Endothelial cell of umbilical vein (primary cell): ENCODE results near the gene SYCP2. TPM values are rescaled to one million over a fixed set of nuclear protein-coding genes. Genes with fewer than 3 reads are reported as not detected.

Experiments used
- BruUV-seq: library from RNA; stranded (reverse); fragments of 400-500 nt; replicated peaks from 2 replicates; lab custom pipeline; 2021; lab: Mats Ljungman, UMichigan
- CTCF ChIA-PET: fragments of 300-600, 350-600 bp; sonication (Branson Sonifier 250); formaldehyde crosslinking; loops from one replicate; lab custom pipeline; 2021; ENCODE audit warnings: antibody characterized with exemption, inconsistent platforms; lab: Charles Lee
- POLR2A ChIA-PET: fragments of 300-600, 350-600 bp; sonication (Branson Sonifier 250); formaldehyde crosslinking; loops from one replicate; lab custom pipeline; 2021; ENCODE audit warnings: antibody characterized with exemption, inconsistent platforms; lab: Charles Lee
- DNase-seq: peaks from one replicate; pipeline ENCODE4 v3.0.0-alpha.2; 2011; ENCODE audit warnings: low read depth, low spot score
- FAIRE-seq: peaks from 2 replicates; lab custom pipeline; 2011; peaks lifted over from hg19 to GRCh38; lab: Jason Lieb, UNC
- H2AFZ ChIP-seq: 2 replicates; pipeline ENCODE4 v1.6.0; 2012; ENCODE audit warnings: low read depth, low read length, control low read depth, inconsistent platforms
- H3K27ac ChIP-seq: 2 replicates; pipeline ENCODE4 v1.5.1; 2011; ENCODE audit warnings: low read depth, mild to moderate bottlenecking, control low read depth, low read length, moderate library complexity; ENCODE audit not compliant: insufficient read depth
- H3K27me3 ChIP-seq, 2 experiments: 2 replicates each; pipeline versions ENCODE4 v1.6.0 to v1.6.1; 2011; ENCODE audit warnings: low read length in 2 of 2, mixed read lengths in 1 of 2; ENCODE audit not compliant: control insufficient read depth in 2 of 2, insufficient read depth in 2 of 2
- H3K36me3 ChIP-seq, 2 experiments: 2 replicates in 1 of 2; 3 replicates in 1 of 2; pipeline ENCODE4 v1.5.1; 2011; ENCODE audit warnings: low read length in 2 of 2, mild to moderate bottlenecking in 1 of 2, moderate library complexity in 1 of 2; ENCODE audit not compliant: control insufficient read depth in 2 of 2, insufficient read depth in 2 of 2; ENCODE audit errors: extremely low read depth in 1 of 2
- H3K4me1 ChIP-seq: 3 replicates; pipeline ENCODE4 v1.5.1; 2011; ENCODE audit warnings: mild to moderate bottlenecking, low read length; ENCODE audit not compliant: control insufficient read depth, insufficient read depth; ENCODE audit errors: extremely low read depth
- H3K4me2 ChIP-seq: 2 replicates; pipeline ENCODE4 v1.6.1; 2011; ENCODE audit warnings: low read length, control low read depth, mixed read lengths; ENCODE audit not compliant: insufficient read depth
- H3K4me3 ChIP-seq, 3 experiments: fragments of 200-600 bp in 1 of 3; sonication (generic), shearing (Covaris generic) in 1 of 3; replicated peaks in 1 of 3; 2 replicates each; pipeline ENCODE4 v1.5.1; 2011 to 2016; ENCODE audit warnings: control low read depth in 3 of 3, low read length in 3 of 3, mild to moderate bottlenecking in 2 of 3, inconsistent platforms in 1 of 3, low read depth in 1 of 3, moderate library complexity in 1 of 3; ENCODE audit not compliant: insufficient read depth in 1 of 3
- H3K79me2 ChIP-seq: 2 replicates; pipeline ENCODE4 v1.6.0; 2012; ENCODE audit warnings: low read length, inconsistent platforms; ENCODE audit not compliant: control insufficient read depth, insufficient read depth
- H3K9ac ChIP-seq: replicated peaks from 2 replicates; pipeline ENCODE3; 2011; ENCODE audit warnings: low read length, control low read depth; ENCODE audit not compliant: insufficient read depth; ENCODE audit errors: extremely low read depth
- H3K9me1 ChIP-seq: replicated peaks from 3 replicates; pipeline ENCODE4 v1.6.0; 2011; ENCODE audit warnings: mild to moderate bottlenecking, low read length; ENCODE audit not compliant: control insufficient read depth, insufficient read depth; ENCODE audit errors: extremely low read depth
- H3K9me3 ChIP-seq: replicated peaks from 2 replicates; pipeline ENCODE4 v1.5.1; 2012; ENCODE audit warnings: low read length, inconsistent platforms; ENCODE audit not compliant: control insufficient read depth, insufficient read depth
- H4K20me1 ChIP-seq: replicated peaks from 2 replicates; pipeline ENCODE3; 2011; ENCODE audit warnings: mild to moderate bottlenecking, low read length; ENCODE audit not compliant: control insufficient read depth, insufficient read depth; ENCODE audit errors: extremely low read depth
- FOS ChIP-seq: IDR thresholded peaks from 2 replicates; pipeline ENCODE4 v1.6.1; 2011; ENCODE audit warnings: mild to moderate bottlenecking, low read length, moderate library complexity, borderline replicate concordance; ENCODE audit not compliant: insufficient read depth
- MYC ChIP-seq: IDR thresholded peaks from one replicate; pipeline ENCODE4 v1.6.1; 2011; ENCODE audit warnings: mild to moderate bottlenecking, low read depth, low read length
- dilution Hi-C: fragments of 300-500 bp; cut with MboI; formaldehyde crosslinking; loops from one replicate; pipeline ENCODE4 v1.15.0; 2019; ENCODE audit warnings: low sequenced_read_pairs; ENCODE audit not compliant: extremely low pct_ligation_motif_present
- intact Hi-C: fragments of 100-400 bp; cut with micrococcal nuclease; formaldehyde crosslinking; loops from one replicate; pipeline ENCODE4 v1.10.0; 2022
- polyA plus RNA-seq, 4 experiments: library from polyadenylated mRNA; depleted of rRNA in 3 of 4; stranded (reverse) in 3 of 4; unstranded in 1 of 4; fragments of >200 nt; gene quantifications; 2 replicates each; pipeline versions ENCODE4 v1.2.1 to v1.2.3, GENCODE V29; 2011 to 2012; ENCODE audit warnings: missing spikeins in 1 of 4
- small RNA-seq: library from RNA; depleted of rRNA; stranded (forward); fragments of <200 nt; gene quantifications from one replicate; pipeline ENCODE3, GENCODE V24; 2012; ENCODE audit warnings: low replicate concordance, low read depth; ENCODE audit not compliant: insufficient read depth, insufficient read length
- total RNA-seq: library from RNA; stranded (reverse); gene quantifications from 2 replicates; pipeline ENCODE4 v1.2.3, GENCODE V29; 2021

SYCP2 gene
- total and polyA plus RNA-seq, 2 donors (not counting 3 experiments of a cell fraction or from before 2014, with no cell fraction given) = 0.07 to 0.35 TPM

DNA sequence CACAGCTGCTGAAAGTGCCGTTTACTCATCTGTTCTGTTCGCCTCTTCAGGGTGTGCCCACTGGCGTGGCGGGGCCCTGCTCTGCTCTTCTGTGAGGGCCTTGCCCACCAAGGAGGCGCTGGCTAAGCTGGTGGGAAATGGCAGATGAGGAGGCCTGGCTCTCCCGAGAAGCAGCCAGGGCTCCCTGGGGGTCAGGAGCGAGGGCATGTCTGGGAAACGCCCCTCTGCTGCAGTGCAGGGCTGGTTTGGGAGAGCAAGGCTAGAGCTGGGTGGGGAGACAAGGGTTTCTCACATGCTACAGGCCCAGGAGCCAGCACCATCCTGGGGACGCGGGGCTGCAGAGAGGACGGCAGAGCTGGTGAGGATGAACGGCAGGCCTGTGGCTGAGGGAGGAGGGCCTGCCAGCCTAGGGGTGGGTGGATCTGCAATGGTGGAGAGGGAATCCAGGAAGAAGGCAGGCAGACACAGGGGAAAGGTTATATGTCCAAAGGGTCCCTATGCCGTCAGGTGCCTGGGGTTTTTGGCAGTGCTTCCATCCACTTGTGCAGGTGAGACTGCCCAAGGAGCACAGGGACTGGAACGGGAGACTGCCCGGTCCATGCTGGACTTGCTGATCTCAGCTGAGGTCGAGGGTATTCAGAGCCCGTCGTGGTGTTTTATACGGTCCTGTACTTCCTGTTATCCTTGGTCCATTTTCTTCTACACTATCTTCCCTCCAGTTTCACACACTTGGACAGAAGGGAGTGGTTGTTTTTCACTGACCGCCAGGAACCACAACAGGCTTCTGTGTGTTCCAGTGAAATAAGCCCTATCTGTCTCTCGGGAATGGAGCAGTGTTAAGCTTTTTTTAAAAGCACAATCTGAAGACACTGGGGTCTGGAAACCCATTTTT lies 119.2 kb downstream of the SYCP2 start:
- POLR2A ChIA-PET = no interaction called here
- FAIRE-seq = no peak
- dilution Hi-C loops = no loop called here

More for the DNA sequence above, 119.2 kb downstream of the SYCP2 start:
- no TSS peak for BruUV-seq
- no peak for DNase-seq
- no peaks in the 10 kb centered on the region for H3K4me1 ChIP-seq
- H3K9ac ChIP-seq = no peak overlapping the region
- H3K27me3 ChIP-seq = no peaks in the 10 kb centered on the region
- H2AFZ ChIP-seq = no peak overlapping the region
- H3K9me3 ChIP-seq = no peaks in the 10 kb centered on the region
- H4K20me1 ChIP-seq = no peaks in the 10 kb centered on the region
- TF ChIP-seq MYC = no peak
- TF ChIP-seq FOS = no peak
- H3K27ac ChIP-seq = no peak overlapping the region
- H3K4me2 ChIP-seq = no peak overlapping the region
- intact Hi-C loops = no loop called here
- CTCF ChIA-PET = no interaction called here
- H3K79me2 ChIP-seq = no peaks in the 10 kb centered on the region
- H3K36me3 ChIP-seq = no peaks in the 10 kb centered on the region
- H3K4me3 ChIP-seq = no peak overlapping the region
- H3K9me1 ChIP-seq = no peaks in the 10 kb centered on the region

Small RNA genes within 50 kb of the gene (small RNA-seq; reads per million reads assigned to genes)
- not detected for gene RNU7-141P

Other genes with a start within 250 kb of the SYCP2 start
- 4.9 and 5.2 TPM in 2 replicates for gene PPP1R3D, start 6.7 kb upstream of the SYCP2 start, total RNA-seq
- gene PPP1R3D, start 6.7 kb upstream of the SYCP2 start, polyA plus RNA-seq = 1.7 and 2.3 TPM in 2 replicates
- 8.2 and 9.9 TPM in 2 replicates for gene FAM217B, start 6.8 kb upstream of the SYCP2 start, total RNA-seq
- gene FAM217B, start 6.8 kb upstream of the SYCP2 start, polyA plus RNA-seq = 2.1 and 2.7 TPM in 2 replicates
- gene CDH26, start 24.8 kb upstream of the SYCP2 start, total RNA-seq = not detected in 2 replicates
- 0.01 and 0.03 TPM in 2 replicates for gene CDH26, start 24.8 kb upstream of the SYCP2 start, polyA plus RNA-seq